Measurements from ENCODE around the gene OR3A2. TPM values are rescaled to one million over a fixed set of nuclear protein-coding genes. Genes with fewer than 3 reads are reported as not detected.
"Not testable (repeated sequence)": the region's sequence is repeated elsewhere in the genome, so short reads cannot be mapped to it uniquely, and the experiment has no call there.

Gene OR3A2
- polyA plus RNA-seq, 1 donor from 2014 or later, result not detected

DNA sequence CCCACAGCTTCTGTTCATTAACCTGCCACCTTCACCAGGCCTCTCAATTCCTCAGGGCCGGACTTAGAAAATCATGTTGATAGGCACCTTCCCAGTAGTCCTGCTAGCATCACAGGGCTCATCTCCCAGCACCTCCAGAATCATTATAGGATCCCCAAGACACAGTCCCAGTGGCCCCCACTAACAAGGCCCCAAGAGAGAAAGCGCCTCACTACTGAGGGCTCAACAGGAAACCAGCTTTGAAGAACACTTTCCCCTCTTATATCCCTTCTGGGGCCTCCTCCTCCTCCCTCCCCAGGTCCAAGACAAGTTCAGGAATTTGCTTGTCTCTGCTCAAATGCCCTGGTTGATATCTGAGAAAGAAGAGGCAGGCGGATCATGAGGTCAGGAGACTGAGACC, 25.0 kb upstream of the OR3A2 start, which contains the start of gene OR3A3:
Gene OR3A3, plus strand, starts transcription at position 301 of the 400 bp plus-strand sequence.
- TF ChIP-seq, protein P1, sequence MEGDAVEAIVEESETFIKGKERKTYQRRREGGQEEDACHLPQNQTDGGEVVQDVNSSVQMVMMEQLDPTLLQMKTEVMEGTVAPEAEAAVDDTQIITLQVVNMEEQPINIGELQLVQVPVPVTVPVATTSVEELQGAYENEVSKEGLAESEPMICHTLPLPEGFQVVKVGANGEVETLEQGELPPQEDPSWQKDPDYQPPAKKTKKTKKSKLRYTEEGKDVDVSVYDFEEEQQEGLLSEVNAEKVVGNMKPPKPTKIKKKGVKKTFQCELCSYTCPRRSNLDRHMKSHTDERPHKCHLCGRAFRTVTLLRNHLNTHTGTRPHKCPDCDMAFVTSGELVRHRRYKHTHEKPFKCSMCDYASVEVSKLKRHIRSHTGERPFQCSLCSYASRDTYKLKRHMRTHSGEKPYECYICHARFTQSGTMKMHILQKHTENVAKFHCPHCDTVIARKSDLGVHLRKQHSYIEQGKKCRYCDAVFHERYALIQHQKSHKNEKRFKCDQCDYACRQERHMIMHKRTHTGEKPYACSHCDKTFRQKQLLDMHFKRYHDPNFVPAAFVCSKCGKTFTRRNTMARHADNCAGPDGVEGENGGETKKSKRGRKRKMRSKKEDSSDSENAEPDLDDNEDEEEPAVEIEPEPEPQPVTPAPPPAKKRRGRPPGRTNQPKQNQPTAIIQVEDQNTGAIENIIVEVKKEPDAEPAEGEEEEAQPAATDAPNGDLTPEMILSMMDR (IDR thresholded peaks at IDR 0.05; ENCODE audit: poor library complexity, severe bottlenecking), result no peak
- TF ChIP-seq EP300 (conservative IDR thresholded peaks at IDR 0.05; ENCODE audit: poor library complexity, severe bottlenecking), result no peak
- TF ChIP-seq, protein P2, sequence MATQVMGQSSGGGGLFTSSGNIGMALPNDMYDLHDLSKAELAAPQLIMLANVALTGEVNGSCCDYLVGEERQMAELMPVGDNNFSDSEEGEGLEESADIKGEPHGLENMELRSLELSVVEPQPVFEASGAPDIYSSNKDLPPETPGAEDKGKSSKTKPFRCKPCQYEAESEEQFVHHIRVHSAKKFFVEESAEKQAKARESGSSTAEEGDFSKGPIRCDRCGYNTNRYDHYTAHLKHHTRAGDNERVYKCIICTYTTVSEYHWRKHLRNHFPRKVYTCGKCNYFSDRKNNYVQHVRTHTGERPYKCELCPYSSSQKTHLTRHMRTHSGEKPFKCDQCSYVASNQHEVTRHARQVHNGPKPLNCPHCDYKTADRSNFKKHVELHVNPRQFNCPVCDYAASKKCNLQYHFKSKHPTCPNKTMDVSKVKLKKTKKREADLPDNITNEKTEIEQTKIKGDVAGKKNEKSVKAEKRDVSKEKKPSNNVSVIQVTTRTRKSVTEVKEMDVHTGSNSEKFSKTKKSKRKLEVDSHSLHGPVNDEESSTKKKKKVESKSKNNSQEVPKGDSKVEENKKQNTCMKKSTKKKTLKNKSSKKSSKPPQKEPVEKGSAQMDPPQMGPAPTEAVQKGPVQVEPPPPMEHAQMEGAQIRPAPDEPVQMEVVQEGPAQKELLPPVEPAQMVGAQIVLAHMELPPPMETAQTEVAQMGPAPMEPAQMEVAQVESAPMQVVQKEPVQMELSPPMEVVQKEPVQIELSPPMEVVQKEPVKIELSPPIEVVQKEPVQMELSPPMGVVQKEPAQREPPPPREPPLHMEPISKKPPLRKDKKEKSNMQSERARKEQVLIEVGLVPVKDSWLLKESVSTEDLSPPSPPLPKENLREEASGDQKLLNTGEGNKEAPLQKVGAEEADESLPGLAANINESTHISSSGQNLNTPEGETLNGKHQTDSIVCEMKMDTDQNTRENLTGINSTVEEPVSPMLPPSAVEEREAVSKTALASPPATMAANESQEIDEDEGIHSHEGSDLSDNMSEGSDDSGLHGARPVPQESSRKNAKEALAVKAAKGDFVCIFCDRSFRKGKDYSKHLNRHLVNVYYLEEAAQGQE (IDR thresholded peaks at IDR 0.05; ENCODE audit: borderline replicate concordance), result no peak
- TF ChIP-seq SMC3 (conservative IDR thresholded peaks at IDR 0.05; ENCODE audit: poor library complexity), result no peak
- TF ChIP-seq RAD21 (conservative IDR thresholded peaks at IDR 0.05), result no peak
- TF ChIP-seq POLR2AphosphoS5 (IDR thresholded peaks at IDR 0.05), result no peak
- TF ChIP-seq EZH2 (IDR thresholded peaks at IDR 0.05; ENCODE audit: borderline replicate concordance, insufficient read depth, low read length, poor library complexity, severe bottlenecking), result no peak
- no peak for TF ChIP-seq MXI1 (conservative IDR thresholded peaks at IDR 0.05; ENCODE audit: poor library complexity, severe bottlenecking)
- TF ChIP-seq TAF1 (IDR thresholded peaks at IDR 0.05; ENCODE audit: low read depth), result no peak
- Histone ChIP-seq H3K79me2 (replicated peaks; ENCODE audit: insufficient read depth, low read length) (no peaks in the 10 kb centered on the region), H3F3A (ENCODE audit: insufficient read depth, low read length, poor library complexity, severe bottlenecking) (no peaks in the 10 kb centered on the region)

DNA sequence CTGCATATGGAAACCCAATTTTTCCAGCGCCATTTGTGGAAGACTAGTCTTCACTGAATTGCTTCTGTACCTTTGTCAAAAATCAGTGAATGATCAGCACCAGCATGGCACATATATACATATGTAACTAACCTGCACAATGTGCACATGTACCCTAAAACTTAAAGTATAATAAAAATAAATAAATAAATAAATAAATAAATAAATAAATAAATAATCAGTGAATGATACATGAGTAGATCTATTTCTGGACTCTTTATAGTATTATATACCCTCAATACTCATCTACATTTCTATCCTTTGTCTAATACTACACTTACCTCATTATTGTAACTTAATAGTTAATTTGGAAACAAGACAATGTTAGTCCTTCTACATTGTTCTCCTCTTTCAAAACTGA, 17.7 kb upstream of the OR3A2 start:
- H3K36me3 ChIP-seq (ENCODE audit: insufficient read depth, low read length); H3K4me2 ChIP-seq (ENCODE audit: low read length); H3K27me3 ChIP-seq (ENCODE audit: insufficient read depth, low read depth, low read length); H3K9me2 ChIP-seq (ENCODE audit: insufficient read depth, low read length); H2AFZ ChIP-seq (ENCODE audit: low read depth, low read length); H3K9ac ChIP-seq (ENCODE audit: low read length); H3K79me2 ChIP-seq (replicated peaks; ENCODE audit: insufficient read depth, low read length); H3F3A ChIP-seq (ENCODE audit: insufficient read depth, low read length, poor library complexity, severe bottlenecking); H3K4me3 ChIP-seq (ENCODE audit: low read length); H4K20me1 ChIP-seq (ENCODE audit: insufficient read depth); H3K9me3 ChIP-seq (ENCODE audit: low read length); H3K27ac ChIP-seq (ENCODE audit: low read length): not testable (repeated sequence)

More for the DNA sequence above, 25.0 kb upstream of the OR3A2 start, which contains the start of gene OR3A3:
- Histone ChIP-seq H4K20me1 (ENCODE audit: insufficient read depth) (no peaks in the 10 kb centered on the region), H3K9me3 (ENCODE audit: low read length) (no peaks in the 10 kb centered on the region), H3K9ac (ENCODE audit: low read length) (no peak within 1 kb of the TSS), H3K4me3 (ENCODE audit: low read length) (no peak within 1 kb of the TSS), H3K27me3 (ENCODE audit: insufficient read depth, low read depth, low read length) (no peaks in the 10 kb centered on the region), H3K9me2 (ENCODE audit: insufficient read depth, low read length) (no peaks in the 10 kb centered on the region), H3K27ac (ENCODE audit: low read length) (no peak within 1 kb of the TSS), H3K4me2 (ENCODE audit: low read length) (no peak within 1 kb of the TSS), H2AFZ (ENCODE audit: low read depth, low read length) (no peak within 1 kb of the TSS), H3K36me3 (ENCODE audit: insufficient read depth, low read length) (no peaks in the 10 kb centered on the region)

DNA sequence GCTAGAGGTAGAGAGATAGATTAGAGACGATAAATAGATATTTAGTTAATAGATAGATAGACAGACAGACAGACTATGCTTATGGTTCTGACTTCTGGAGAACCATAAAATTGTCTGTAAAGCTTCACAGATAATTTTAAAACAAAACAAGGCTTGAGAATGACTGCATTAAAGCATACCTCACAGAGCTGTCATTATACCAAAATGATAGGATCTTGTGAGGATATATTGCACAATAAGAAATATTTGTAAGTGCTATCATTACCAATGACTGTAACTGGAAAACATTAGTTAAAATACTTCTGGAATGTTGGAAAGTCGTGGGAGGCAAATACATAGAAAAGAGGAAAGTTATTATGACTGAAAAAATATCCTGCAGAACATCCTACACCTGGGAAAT, 15.7 kb upstream of the OR3A2 start:
- no peaks in the 10 kb centered on the region for H3K36me3 ChIP-seq (ENCODE audit: insufficient read depth, low read length)
- H3K27me3 ChIP-seq (ENCODE audit: insufficient read depth, low read depth, low read length), result no peaks in the 10 kb centered on the region
- no peaks in the 10 kb centered on the region for H3K79me2 ChIP-seq (replicated peaks; ENCODE audit: insufficient read depth, low read length)
- H3K9ac ChIP-seq (ENCODE audit: low read length), result no peak overlapping the region
- no peak overlapping the region for H3K27ac ChIP-seq (ENCODE audit: low read length)
- no peak overlapping the region for H3K4me2 ChIP-seq (ENCODE audit: low read length)
- H3K9me3 ChIP-seq (ENCODE audit: low read length), result no peaks in the 10 kb centered on the region
- no peak overlapping the region for H3K4me3 ChIP-seq (ENCODE audit: low read length)
- no peak overlapping the region for H2AFZ ChIP-seq (ENCODE audit: low read depth, low read length)
- no peaks in the 10 kb centered on the region for H4K20me1 ChIP-seq (ENCODE audit: insufficient read depth)
- TF ChIP-seq MXI1 (conservative IDR thresholded peaks at IDR 0.05; ENCODE audit: poor library complexity, severe bottlenecking), result no peak
- no peak for TF ChIP-seq EP300 (conservative IDR thresholded peaks at IDR 0.05; ENCODE audit: poor library complexity, severe bottlenecking)
- TF ChIP-seq TAF1 (IDR thresholded peaks at IDR 0.05; ENCODE audit: low read depth), result no peak
- TF ChIP-seq, protein P2 (IDR thresholded peaks at IDR 0.05; ENCODE audit: borderline replicate concordance), result no peak
- TF ChIP-seq SMC3 (conservative IDR thresholded peaks at IDR 0.05; ENCODE audit: poor library complexity), result no peak
- no peak for TF ChIP-seq EZH2 (IDR thresholded peaks at IDR 0.05; ENCODE audit: borderline replicate concordance, insufficient read depth, low read length, poor library complexity, severe bottlenecking)
- TF ChIP-seq POLR2AphosphoS5 (IDR thresholded peaks at IDR 0.05), result no peak
- no peak for TF ChIP-seq RAD21 (conservative IDR thresholded peaks at IDR 0.05)
- TF ChIP-seq, protein P1 (IDR thresholded peaks at IDR 0.05; ENCODE audit: poor library complexity, severe bottlenecking), result no peak
- H3F3A ChIP-seq (ENCODE audit: insufficient read depth, low read length, poor library complexity, severe bottlenecking), result no peaks in the 10 kb centered on the region
- no peaks in the 10 kb centered on the region for H3K9me2 ChIP-seq (ENCODE audit: insufficient read depth, low read length)
